DLD1 (cell line): ENCODE measurements around the gene CELA2B.
"Not testable (repeated sequence)": the region's sequence is repeated elsewhere in the genome, so short reads cannot be mapped to it uniquely, and the experiment has no call there.

Experiments used
- in situ Hi-C: cut with HindIII; loops from 2 replicates; pipeline ENCODE4 v1.10.0; 2017; ENCODE audit warnings: low sequenced_read_pairs

The CELA2B gene

DNA sequence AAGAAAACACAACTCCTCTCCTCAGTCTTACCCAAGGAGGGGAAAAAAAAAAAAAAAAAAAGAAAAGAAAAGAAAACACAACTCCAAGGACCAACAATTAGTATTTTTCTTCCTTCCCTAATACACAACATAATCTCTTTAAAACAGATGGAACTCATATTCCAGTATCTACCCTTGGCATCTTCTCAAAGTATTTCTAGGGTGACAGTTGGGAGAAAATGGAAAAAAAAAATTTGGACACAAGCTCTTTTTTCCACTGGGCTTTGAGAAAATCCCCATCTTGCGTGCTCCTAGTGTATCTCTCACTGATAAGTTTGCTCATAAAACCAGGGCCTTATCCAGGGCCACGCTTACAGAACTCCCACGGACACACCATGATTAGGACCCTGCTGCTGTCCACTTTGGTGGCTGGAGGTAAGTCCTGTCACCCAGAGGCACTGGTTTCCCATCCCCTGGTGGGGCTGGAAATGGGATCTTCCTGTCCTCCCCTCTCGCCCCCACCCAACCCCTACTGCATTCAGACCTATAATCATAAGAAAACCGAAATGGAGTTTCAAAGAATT lies at the start of gene CELA2B:
Gene CELA2B, plus strand, starts transcription at position 353 of the 563 bp plus-strand sequence. Its CDS starts 22 bp downstream, at position 375.
- in situ Hi-C loops, result no loop called here

GRCh38 chr1:15426492-15427279 lies 49.2 kb upstream of the CELA2B start:
- in situ Hi-C loops, result no loop called here

DNA sequence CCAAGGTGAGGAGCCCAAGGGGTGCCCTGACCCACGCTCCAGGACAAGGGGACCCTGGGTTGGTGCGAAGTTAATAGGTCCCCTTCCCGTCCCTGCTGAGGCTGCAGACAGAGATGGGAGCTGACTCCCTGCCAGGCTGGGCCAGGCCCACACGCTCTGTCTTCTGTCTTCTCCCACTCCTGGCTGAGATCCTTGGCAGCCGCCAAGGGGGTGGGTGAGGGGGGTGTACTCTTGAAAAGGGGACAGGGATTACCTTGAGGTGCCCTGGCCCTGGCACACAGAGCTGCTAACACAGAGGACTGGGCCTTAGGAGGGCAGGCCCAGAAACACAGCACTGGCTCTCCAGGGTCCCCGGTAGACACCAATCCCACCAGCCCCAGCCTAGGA lies 48.6 kb upstream of the CELA2B start:
- in situ Hi-C loops, result no loop called here

- in situ Hi-C loops, result not testable (repeated sequence)
These were observed 47.7 kb upstream of the CELA2B start for GRCh38 chr1:15428252-15428651.

GRCh38 chr1:15428815-15429435 lies 47.0 kb upstream of the CELA2B start:
- in situ Hi-C loops, result no loop called here

GRCh38 chr1:15429701-15430149 lies 46.2 kb upstream of the CELA2B start:
- in situ Hi-C loops, result no loop called here

DNA sequence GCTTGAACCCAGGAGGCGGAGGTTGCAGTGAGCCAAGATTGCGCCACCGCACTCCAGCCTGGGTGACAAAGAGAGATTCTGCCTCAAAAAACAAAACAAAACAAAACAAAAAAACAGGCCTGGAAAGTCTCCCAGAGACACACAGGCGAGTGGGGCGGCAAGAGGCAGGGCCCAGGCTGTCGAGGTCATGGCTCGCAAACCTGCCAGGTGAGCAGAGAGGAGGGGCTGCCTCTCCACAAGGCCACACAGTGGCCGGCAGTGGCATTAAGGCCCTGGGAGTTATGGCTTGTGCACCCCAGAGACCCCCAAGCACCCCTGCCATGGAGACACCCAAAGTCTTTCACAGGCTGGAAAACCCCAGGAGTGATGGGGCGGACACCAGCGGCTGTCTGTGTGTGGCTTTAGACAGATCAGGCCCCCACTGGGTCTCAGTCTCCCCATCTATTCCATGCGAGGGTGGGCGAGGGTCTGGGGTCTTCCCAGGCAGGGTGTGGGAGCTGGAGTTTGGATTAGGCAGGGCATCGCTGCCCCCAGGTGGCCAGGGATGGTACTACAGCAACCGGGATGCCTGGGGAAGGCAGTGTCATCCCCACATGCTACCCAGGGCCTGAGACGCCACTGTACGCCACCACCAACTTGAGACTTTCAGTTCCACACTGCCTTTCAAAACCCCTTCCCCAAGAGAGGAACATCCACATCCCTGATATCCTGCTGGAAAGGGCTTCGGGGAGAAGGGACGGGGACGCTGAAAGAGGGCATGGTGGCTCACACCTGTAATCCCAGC lies 44.9 kb upstream of the CELA2B start:
- in situ Hi-C loops, result no loop called here

DNA sequence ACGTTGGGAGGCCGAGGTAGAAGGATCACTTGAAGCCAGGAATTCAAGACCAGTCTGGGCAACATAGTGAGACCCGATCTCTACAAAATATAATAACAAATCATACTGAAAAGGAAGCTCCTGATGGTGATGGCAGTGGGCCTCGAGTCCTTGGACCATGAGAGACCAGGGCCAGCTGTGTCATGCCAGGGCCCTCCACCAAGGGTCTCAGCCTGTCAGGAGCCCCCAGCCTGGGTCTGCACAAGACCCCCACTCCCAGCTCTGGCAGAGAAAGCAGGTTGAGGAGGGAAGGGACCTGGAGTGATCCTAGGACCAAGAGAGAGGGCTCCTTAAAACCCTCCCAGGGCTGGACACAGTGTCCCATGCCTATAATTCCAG lies 44.3 kb upstream of the CELA2B start:
- in situ Hi-C loops, result no loop called here

- in situ Hi-C loops, result no loop called here
These were observed 43.6 kb upstream of the CELA2B start for GRCh38 chr1:15432324-15432723.

DNA sequence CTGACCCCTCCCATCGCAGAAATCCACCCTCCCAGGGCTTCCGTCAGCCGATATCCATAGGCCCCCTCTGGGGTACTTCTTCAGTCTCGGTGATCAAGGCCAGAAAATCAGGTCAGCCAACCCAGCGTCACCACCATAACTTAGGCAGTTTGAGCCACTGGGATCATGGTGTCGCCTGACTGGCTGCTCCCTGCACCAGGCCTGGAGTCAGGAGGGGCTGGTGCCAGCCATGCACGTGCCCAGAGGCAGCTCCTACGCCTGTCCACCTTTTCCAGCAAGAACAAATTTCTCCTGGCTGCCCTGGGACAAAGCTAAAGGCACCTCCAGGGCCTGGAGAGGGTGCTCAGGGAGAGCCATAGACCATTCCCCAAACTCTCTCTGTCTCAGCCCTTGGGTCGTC lies 42.4 kb upstream of the CELA2B start:
- in situ Hi-C loops, result no loop called here

- in situ Hi-C loops, result not testable (repeated sequence)
These were observed 41.2 kb upstream of the CELA2B start for GRCh38 chr1:15434739-15435138.

DNA sequence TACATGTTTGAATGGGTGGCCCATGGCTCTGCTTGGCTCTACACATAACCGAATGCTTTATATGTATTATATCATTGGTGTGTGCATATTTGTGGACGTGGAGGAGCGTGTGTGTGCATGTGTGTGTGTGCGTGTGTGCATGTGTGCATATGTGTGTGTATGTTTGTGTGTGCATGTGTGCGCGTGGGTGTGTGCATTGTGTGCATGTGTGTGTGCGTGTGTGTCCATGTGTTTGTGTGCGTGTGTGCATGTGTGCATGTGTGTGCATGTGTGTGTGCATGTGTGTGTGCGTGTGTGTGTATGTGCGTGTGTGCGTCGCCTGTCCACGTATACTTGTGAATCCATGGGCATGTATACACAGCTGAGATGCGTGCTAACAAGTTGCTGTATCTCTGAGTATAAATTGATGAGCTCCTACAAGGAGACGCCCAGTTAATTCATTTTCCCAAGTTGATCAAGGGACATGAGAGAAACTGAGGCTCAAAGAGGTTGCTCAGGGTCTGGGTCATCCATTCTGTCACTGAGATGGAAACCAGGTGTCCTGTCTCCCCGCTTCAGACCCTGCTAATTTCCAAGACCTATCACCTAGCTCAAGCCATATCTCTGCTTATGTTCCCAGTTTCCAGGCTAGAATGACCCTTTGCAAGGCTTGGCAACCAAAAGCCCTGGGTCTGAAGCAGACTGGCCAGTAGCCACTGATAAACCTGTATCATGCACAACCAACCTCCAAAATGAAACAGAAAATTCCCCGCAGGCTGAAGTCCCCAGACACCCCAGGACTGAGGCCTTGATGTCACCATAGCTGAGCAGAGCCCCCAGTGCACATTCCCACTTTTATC lies 40.4 kb upstream of the CELA2B start:
- in situ Hi-C loops, result no loop called here

GRCh38 chr1:15436881-15437442 lies 38.9 kb upstream of the CELA2B start:
- in situ Hi-C loops, result no loop called here

- in situ Hi-C loops, result no loop called here
These were observed 36.6 kb upstream of the CELA2B start for GRCh38 chr1:15439325-15439724.

DNA sequence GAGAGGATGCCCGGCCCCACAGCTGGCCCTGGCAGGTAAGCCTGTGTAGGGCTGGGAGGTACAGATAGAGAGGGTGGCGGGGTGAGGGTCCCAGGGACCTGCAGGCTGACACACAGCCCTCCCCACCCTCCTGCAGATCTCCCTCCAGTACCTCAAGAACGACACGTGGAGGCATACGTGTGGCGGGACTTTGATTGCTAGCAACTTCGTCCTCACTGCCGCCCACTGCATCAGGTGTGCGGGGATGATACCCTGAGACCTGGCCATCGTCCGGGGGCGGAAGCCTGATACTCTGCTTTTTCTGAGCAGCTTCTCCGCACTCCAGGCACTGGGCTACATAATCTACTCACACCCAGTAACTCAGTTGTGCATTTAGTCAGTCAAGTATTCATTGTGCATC lies 35.5 kb upstream of the CELA2B start:
- in situ Hi-C loops, result loop anchor here (10.0 kb wide), 1 partner anchor 116 kb away; no protein-coding TSS in a partner anchor

- in situ Hi-C loops, result loop anchor here (10.0 kb wide), 1 partner anchor 116 kb away; no protein-coding TSS in a partner anchor
These were observed 34.7 kb upstream of the CELA2B start for GRCh38 chr1:15441247-15441646.

DNA sequence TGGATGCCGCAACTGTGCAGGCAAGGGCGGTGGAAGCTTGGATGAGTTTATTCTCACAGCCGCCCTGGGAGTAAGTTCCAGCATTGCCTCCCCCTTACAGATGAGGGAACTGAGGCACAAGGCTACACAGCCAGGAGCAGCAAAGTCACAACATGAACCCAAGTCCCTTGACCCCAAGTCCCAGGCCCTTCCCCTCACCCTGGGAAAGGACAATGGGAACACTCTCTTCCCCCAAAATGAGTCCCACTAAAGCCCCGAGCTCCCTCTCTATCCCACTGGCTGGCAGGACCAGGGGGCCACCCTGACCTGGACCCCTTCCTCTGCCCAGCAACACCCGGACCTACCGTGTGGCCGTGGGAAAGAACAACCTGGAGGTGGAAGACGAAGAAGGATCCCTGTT lies 33.8 kb upstream of the CELA2B start:
- in situ Hi-C loops, result loop anchor here (10.0 kb wide), 1 partner anchor 117 kb away; no protein-coding TSS in a partner anchor

DNA sequence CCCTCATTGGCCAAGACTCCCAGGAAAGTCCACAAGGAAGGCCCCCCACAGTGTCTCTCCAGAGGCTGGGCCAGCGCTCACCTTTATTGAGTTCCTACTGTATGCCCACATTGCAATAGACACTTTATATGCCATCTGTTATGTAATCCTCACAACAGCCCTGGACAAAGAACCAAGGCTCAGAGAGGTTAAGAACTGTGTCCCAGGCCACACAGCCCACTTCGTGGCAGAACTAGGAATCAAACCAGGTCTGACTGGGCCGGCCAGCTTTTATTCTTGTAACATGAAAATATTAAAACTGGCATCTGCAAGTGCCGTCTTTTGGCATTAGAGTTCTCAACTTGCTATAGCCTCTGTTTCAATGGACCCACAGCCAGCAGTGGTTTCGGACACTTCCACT lies 33.1 kb upstream of the CELA2B start:
- in situ Hi-C loops, result loop anchor here (10.0 kb wide), 1 partner anchor 118 kb away; no protein-coding TSS in a partner anchor

DNA sequence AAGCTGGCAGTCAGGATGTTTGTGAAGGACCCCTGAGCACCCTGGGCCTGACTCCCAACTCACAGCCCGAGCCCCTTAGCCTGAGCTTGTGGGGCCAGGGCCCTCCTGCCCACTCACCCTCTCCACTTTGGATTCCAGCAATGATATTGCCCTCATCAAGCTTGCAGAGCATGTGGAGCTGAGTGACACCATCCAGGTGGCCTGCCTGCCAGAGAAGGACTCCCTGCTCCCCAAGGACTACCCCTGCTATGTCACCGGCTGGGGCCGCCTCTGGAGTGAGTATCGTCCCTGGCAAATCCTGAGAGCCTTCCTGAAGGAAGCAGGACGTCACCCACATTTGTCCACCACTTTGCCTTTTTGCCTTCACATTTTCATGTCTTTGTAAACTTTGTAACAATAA lies 32.6 kb upstream of the CELA2B start:
- in situ Hi-C loops, result loop anchor here (10.0 kb wide), 1 partner anchor 118 kb away; no protein-coding TSS in a partner anchor
